Liver (tissue), 9 donors: ENCODE data around the gene LAMP5. TPM values are rescaled to one million over a fixed set of nuclear protein-coding genes. Genes with fewer than 3 reads are reported as not detected.

ENCODE experiments used
- DNase-seq: peaks from one replicate; pipeline ENCODE4 v3.0.0-alpha.2; 2017; ENCODE audit warnings: low spot score
- H3K27ac ChIP-seq, 2 donors: one replicate each; pipeline ENCODE4 v1.7.0; 2013; ENCODE audit warnings: inconsistent platforms in 2 of 2, low read length in 2 of 2, control low read depth in 1 of 2, low read depth in 1 of 2, mild to moderate bottlenecking in 1 of 2
- H3K27me3 ChIP-seq, 4 donors: one replicate each; pipeline versions ENCODE4 v1.6.1 to v1.7.0; 2013; ENCODE audit warnings: low read length in 3 of 4, inconsistent platforms in 1 of 4, mild to moderate bottlenecking in 1 of 4, moderate library complexity in 1 of 4; ENCODE audit not compliant: control insufficient read depth in 4 of 4, insufficient read depth in 4 of 4
- H3K36me3 ChIP-seq, 4 donors: one replicate each; pipeline versions ENCODE4 v1.6.1 to v1.7.0; 2013; ENCODE audit warnings: low read length in 3 of 4, mild to moderate bottlenecking in 3 of 4, low read depth in 1 of 4, moderate library complexity in 1 of 4; ENCODE audit not compliant: control insufficient read depth in 4 of 4, insufficient read depth in 3 of 4
- H3K4me1 ChIP-seq, 4 donors: one replicate each; pipeline versions ENCODE4 v1.6.1 to v1.7.0; 2013; ENCODE audit warnings: low read length in 3 of 4, mild to moderate bottlenecking in 3 of 4, moderate library complexity in 1 of 4; ENCODE audit not compliant: control insufficient read depth in 4 of 4, insufficient read depth in 4 of 4
- H3K4me3 ChIP-seq, 3 donors: one replicate each; pipeline versions ENCODE4 v1.6.1 to v1.7.0; 2013; ENCODE audit warnings: low read length in 3 of 3, control low read depth in 1 of 3, low read depth in 1 of 3, mild to moderate bottlenecking in 1 of 3
- H3K9ac ChIP-seq, 2 donors: one replicate each; pipeline ENCODE4 v1.7.0; 2013; ENCODE audit warnings: low read length in 2 of 2, mild to moderate bottlenecking in 2 of 2, moderate library complexity in 2 of 2, control low read depth in 1 of 2, low read depth in 1 of 2
- H3K9me3 ChIP-seq, 4 donors: one replicate each; pipeline versions ENCODE4 v1.6.1 to v1.7.0; 2013; ENCODE audit warnings: low read length in 3 of 4; ENCODE audit not compliant: control insufficient read depth in 4 of 4
- EGR1 ChIP-seq, 2 donors: IDR thresholded peaks; 2 replicates each; pipeline ENCODE4 v1.6.1; 2016 to 2018; ENCODE audit warnings: antibody characterized with exemption in 2 of 2, low read depth in 2 of 2
- FOXA1 ChIP-seq: IDR thresholded peaks from 2 replicates; pipeline ENCODE4 v1.6.1; 2016; ENCODE audit warnings: antibody characterized with exemption
- FOXA2 ChIP-seq: IDR thresholded peaks from 2 replicates; pipeline ENCODE4 v1.6.1; 2016; ENCODE audit warnings: antibody characterized with exemption
- GABPA ChIP-seq, 2 donors: IDR thresholded peaks in 1 of 2; conservative IDR thresholded peaks in 1 of 2; 2 replicates each; pipeline ENCODE4 v1.6.1; 2016; ENCODE audit warnings: antibody characterized with exemption in 2 of 2, mild to moderate bottlenecking in 1 of 2, moderate library complexity in 1 of 2
- HNF4A ChIP-seq, 2 donors: conservative IDR thresholded peaks; 2 replicates each; pipeline ENCODE4 v1.6.1; 2016; ENCODE audit warnings: antibody characterized with exemption in 2 of 2, mild to moderate bottlenecking in 2 of 2
- HNF4G ChIP-seq: IDR thresholded peaks from 2 replicates; pipeline ENCODE4 v1.6.1; 2016; ENCODE audit warnings: antibody characterized with exemption
- JUND ChIP-seq, 2 donors: IDR thresholded peaks; 2 replicates each; pipeline ENCODE4 v1.6.1; 2016; ENCODE audit warnings: antibody characterized with exemption in 2 of 2
- NR2F2 ChIP-seq: IDR thresholded peaks from 2 replicates; pipeline ENCODE4 v1.6.1; 2016; ENCODE audit warnings: antibody characterized with exemption
- RAD21 ChIP-seq, 2 donors: IDR thresholded peaks; 2 replicates each; pipeline ENCODE4 v1.6.1; 2016; ENCODE audit warnings: antibody characterized with exemption in 2 of 2, mild to moderate bottlenecking in 2 of 2
- RXRA ChIP-seq, 2 donors: IDR thresholded peaks; 2 replicates each; pipeline ENCODE4 v1.6.1; 2017 to 2018; ENCODE audit warnings: antibody characterized with exemption in 2 of 2, mild to moderate bottlenecking in 1 of 2
- SP1 ChIP-seq: IDR thresholded peaks from 2 replicates; pipeline ENCODE4 v1.6.1; 2018; ENCODE audit warnings: antibody characterized with exemption, mild to moderate bottlenecking
- TAF1 ChIP-seq: conservative IDR thresholded peaks from 2 replicates; pipeline ENCODE4 v1.6.1; 2016; ENCODE audit warnings: antibody characterized with exemption, mild to moderate bottlenecking
- YY1 ChIP-seq: IDR thresholded peaks from 2 replicates; pipeline ENCODE4 v1.6.1; 2016; ENCODE audit warnings: antibody characterized with exemption, mild to moderate bottlenecking
- WGBS: extraction: QIAGEN DNeasy Blood & Tissue Kit; methylation state at CpG from one replicate; pipeline ENCODE4 v1.1.7; 2013; 5-methylcytosine and 5-hydroxymethylcytosine counted together
- polyA plus RNA-seq, 2 donors: library from polyadenylated mRNA; stranded (reverse) in 1 of 2; unstranded in 1 of 2; fragments of 200-250 nt in 1 of 2; fragments of >200 nt in 1 of 2; fragmentation: Nextera tagmentation in 1 of 2; extraction: Ambion mirVana in 1 of 2; gene quantifications; one replicate each; pipeline versions ENCODE4 v1.2.1 to v1.2.3, GENCODE V29; 2013 to 2015
- total RNA-seq, 2 donors: library from RNA; depleted of rRNA; stranded (reverse); fragments of >200 nt; gene quantifications; one replicate each; pipeline ENCODE4 v1.2.3, GENCODE V29; 2014
- TF ChIP-seq, protein P1 (sequence below): fragments of 150-350 bp; IDR thresholded peaks from 2 replicates; pipeline ENCODE4 v1.5.1; 2017; ENCODE audit warnings: improper control_type of control experiment, low read depth, low read length; ENCODE audit not compliant: missing input control
- TF ChIP-seq, protein P2 (sequence below): IDR thresholded peaks from 2 replicates; pipeline ENCODE4 v1.6.1; 2016; ENCODE audit warnings: antibody characterized with exemption
- TF ChIP-seq, protein P3 (sequence below): IDR thresholded peaks from 2 replicates; pipeline ENCODE4 v1.6.1; 2016; ENCODE audit warnings: antibody characterized with exemption
- TF ChIP-seq, protein P4 (sequence below): IDR thresholded peaks from 2 replicates; pipeline ENCODE4 v1.6.1; 2016; ENCODE audit warnings: antibody characterized with exemption
- TF ChIP-seq, protein P5 (sequence below): IDR thresholded peaks from 2 replicates; pipeline ENCODE4 v1.6.1; 2016; ENCODE audit warnings: antibody characterized with exemption, mild to moderate bottlenecking
- donor health status: healthy.
- donor health status: healthy.
- donor health status: healthy.
- donor health status: healthy.
- donor health status: healthy.

Gene LAMP5
- total and polyA plus RNA-seq, 4 donors, result 0.08 to 0.09 TPM; not detected in 2

DNA sequence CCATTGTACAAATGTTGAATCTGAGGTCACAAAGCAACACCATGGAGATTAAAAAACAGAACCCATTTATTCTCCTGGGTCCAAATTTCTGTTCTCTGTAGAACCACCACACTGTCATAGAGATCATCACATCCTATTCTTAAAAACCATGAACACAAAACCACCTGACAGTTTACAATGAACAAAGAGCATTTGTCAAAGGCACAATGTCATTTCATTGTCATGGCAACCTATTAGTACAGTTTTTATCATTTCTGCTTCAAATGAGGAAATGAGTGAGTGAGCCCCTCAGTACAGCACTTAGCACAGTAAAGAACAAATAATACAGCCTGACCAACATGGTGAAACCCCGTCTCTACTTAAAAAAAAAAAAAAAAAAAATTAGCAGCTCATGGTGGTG is 23.1 kb upstream of the LAMP5 start:
- H3K9ac ChIP-seq, result no peak overlapping the region
- H3K27ac ChIP-seq, result no peak overlapping the region
- no peaks in the 10 kb centered on the region for H3K36me3 ChIP-seq
- no peak for TF ChIP-seq GABPA (IDR thresholded peaks at IDR 0.05 in 1 of 2, conservative IDR thresholded peaks at IDR 0.05 in 1 of 2)
- no peak for TF ChIP-seq FOXA2
- TF ChIP-seq YY1, result no peak
- no peak for TF ChIP-seq HNF4G
- TF ChIP-seq, protein P1, sequence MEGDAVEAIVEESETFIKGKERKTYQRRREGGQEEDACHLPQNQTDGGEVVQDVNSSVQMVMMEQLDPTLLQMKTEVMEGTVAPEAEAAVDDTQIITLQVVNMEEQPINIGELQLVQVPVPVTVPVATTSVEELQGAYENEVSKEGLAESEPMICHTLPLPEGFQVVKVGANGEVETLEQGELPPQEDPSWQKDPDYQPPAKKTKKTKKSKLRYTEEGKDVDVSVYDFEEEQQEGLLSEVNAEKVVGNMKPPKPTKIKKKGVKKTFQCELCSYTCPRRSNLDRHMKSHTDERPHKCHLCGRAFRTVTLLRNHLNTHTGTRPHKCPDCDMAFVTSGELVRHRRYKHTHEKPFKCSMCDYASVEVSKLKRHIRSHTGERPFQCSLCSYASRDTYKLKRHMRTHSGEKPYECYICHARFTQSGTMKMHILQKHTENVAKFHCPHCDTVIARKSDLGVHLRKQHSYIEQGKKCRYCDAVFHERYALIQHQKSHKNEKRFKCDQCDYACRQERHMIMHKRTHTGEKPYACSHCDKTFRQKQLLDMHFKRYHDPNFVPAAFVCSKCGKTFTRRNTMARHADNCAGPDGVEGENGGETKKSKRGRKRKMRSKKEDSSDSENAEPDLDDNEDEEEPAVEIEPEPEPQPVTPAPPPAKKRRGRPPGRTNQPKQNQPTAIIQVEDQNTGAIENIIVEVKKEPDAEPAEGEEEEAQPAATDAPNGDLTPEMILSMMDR, result no peak
- TF ChIP-seq, protein P2, sequence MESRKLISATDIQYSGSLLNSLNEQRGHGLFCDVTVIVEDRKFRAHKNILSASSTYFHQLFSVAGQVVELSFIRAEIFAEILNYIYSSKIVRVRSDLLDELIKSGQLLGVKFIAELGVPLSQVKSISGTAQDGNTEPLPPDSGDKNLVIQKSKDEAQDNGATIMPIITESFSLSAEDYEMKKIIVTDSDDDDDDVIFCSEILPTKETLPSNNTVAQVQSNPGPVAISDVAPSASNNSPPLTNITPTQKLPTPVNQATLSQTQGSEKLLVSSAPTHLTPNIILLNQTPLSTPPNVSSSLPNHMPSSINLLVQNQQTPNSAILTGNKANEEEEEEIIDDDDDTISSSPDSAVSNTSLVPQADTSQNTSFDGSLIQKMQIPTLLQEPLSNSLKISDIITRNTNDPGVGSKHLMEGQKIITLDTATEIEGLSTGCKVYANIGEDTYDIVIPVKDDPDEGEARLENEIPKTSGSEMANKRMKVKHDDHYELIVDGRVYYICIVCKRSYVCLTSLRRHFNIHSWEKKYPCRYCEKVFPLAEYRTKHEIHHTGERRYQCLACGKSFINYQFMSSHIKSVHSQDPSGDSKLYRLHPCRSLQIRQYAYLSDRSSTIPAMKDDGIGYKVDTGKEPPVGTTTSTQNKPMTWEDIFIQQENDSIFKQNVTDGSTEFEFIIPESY, result no peak
- TF ChIP-seq EGR1 (IDR thresholded peaks at IDR 0.05; ENCODE audit: low read depth in 2 of 2), result no peak
- TF ChIP-seq, protein P3, sequence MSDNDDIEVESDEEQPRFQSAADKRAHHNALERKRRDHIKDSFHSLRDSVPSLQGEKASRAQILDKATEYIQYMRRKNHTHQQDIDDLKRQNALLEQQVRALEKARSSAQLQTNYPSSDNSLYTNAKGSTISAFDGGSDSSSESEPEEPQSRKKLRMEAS, result no peak
- no peak for TF ChIP-seq TAF1
- no peaks in the 10 kb centered on the region for H3K4me1 ChIP-seq
- H3K4me3 ChIP-seq, result no peak overlapping the region
- no peak for DNase-seq
- WGBS, result 83% methylated on average over 1 of the region's 1 CpG
- no peaks in the 10 kb centered on the region for H3K9me3 ChIP-seq
- peaks cover 0 to 4% (median 3%) of the 10 kb centered on the region in 4 donors for H3K27me3 ChIP-seq

DNA sequence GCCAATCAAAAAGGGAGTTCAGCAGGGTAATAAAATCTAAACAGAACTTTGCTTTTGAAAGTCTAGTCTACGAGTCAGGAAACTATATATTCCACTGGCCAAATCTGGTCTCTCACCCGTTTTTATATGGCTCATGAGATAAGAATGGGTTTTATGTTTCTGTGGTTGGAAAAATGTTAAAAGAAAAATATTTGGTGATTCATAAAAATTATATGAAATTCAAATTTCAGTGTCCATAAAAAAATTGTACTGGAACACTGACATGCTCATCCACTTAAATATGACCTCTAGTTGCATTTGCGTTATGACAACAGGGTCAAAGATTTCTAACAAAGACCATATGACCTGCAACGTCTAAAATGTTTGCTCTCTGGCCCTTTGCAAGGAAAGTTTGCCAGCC is 22.3 kb upstream of the LAMP5 start:
- no peaks in the 10 kb centered on the region for H3K36me3 ChIP-seq
- no peak overlapping the region for H3K27ac ChIP-seq
- no peaks in the 10 kb centered on the region for H3K4me1 ChIP-seq
- 45% methylated on average over 4 of the region's 4 CpGs for WGBS
- H3K9me3 ChIP-seq, result no peaks in the 10 kb centered on the region
- no peak for TF ChIP-seq FOXA1
- no peak for TF ChIP-seq TAF1
- TF ChIP-seq, protein P3, result no peak
- no peak for TF ChIP-seq GABPA (IDR thresholded peaks at IDR 0.05 in 1 of 2, conservative IDR thresholded peaks at IDR 0.05 in 1 of 2)
- no peak for TF ChIP-seq NR2F2
- TF ChIP-seq FOXA2, result no peak
- TF ChIP-seq RXRA (IDR thresholded peaks at IDR 0.05), result no peak
- TF ChIP-seq SP1, result no peak
- TF ChIP-seq, protein P1, result no peak
- TF ChIP-seq, protein P4, sequence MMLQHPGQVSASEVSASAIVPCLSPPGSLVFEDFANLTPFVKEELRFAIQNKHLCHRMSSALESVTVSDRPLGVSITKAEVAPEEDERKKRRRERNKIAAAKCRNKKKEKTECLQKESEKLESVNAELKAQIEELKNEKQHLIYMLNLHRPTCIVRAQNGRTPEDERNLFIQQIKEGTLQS, result no peak
- TF ChIP-seq EGR1 (IDR thresholded peaks at IDR 0.05; ENCODE audit: low read depth in 2 of 2), result no peak
- no peak for TF ChIP-seq YY1
- no peak for TF ChIP-seq JUND (IDR thresholded peaks at IDR 0.05)
- TF ChIP-seq, protein P2, result no peak
- TF ChIP-seq HNF4A (conservative IDR thresholded peaks at IDR 0.05), result no peak
- TF ChIP-seq HNF4G, result no peak
- TF ChIP-seq RAD21 (IDR thresholded peaks at IDR 0.05), result no peak
- TF ChIP-seq, protein P5, sequence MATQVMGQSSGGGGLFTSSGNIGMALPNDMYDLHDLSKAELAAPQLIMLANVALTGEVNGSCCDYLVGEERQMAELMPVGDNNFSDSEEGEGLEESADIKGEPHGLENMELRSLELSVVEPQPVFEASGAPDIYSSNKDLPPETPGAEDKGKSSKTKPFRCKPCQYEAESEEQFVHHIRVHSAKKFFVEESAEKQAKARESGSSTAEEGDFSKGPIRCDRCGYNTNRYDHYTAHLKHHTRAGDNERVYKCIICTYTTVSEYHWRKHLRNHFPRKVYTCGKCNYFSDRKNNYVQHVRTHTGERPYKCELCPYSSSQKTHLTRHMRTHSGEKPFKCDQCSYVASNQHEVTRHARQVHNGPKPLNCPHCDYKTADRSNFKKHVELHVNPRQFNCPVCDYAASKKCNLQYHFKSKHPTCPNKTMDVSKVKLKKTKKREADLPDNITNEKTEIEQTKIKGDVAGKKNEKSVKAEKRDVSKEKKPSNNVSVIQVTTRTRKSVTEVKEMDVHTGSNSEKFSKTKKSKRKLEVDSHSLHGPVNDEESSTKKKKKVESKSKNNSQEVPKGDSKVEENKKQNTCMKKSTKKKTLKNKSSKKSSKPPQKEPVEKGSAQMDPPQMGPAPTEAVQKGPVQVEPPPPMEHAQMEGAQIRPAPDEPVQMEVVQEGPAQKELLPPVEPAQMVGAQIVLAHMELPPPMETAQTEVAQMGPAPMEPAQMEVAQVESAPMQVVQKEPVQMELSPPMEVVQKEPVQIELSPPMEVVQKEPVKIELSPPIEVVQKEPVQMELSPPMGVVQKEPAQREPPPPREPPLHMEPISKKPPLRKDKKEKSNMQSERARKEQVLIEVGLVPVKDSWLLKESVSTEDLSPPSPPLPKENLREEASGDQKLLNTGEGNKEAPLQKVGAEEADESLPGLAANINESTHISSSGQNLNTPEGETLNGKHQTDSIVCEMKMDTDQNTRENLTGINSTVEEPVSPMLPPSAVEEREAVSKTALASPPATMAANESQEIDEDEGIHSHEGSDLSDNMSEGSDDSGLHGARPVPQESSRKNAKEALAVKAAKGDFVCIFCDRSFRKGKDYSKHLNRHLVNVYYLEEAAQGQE, result no peak
- peaks cover 0 to 5% (median 3%) of the 10 kb centered on the region in 4 donors for H3K27me3 ChIP-seq
- no peak overlapping the region for H3K4me3 ChIP-seq
- no peak for DNase-seq
- H3K9ac ChIP-seq, result no peak overlapping the region
